Measurements from ENCODE around the gene CLASRP. TPM values are rescaled to one million over a fixed set of nuclear protein-coding genes. Genes with fewer than 3 reads are reported as not detected.

The CLASRP gene
- total RNA-seq, 2 donors from 2014 or later, result 40.2 to 64.9 TPM

DNA sequence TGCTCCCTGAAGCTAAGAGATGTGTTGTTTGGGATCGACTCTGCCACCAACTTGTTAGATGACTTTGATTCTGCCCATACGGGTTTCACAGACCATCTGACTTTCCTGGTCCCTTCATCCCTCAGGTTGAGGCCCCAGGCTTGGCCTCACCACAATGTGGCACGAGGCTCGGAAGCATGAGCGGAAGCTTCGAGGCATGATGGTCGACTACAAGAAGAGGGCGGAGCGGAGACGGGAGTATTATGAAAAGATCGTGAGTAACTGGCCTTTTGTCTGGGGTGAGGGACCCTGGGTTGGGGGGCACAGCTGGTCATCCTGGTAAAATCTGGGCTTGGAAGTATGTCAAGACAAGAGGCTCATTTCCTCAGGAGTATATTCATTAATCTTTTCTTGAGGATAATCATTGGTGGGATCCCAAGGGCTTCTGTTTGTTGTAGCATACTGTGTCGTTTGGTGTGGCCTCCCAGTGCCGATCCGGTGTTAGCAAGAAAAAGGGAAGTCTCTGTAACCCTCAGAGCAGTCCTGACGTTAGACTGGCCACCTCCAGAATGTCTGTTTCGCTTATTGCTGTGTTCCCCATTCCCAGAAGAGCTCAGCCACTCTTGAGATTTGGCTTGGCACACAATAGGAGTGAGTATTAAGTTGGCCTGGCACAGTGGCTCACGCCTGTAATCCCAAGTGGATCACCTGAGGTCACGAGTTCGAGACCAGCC is 1.4 kb downstream of the CLASRP start:
- Histone ChIP-seq H3K4me1 (peaks cover 39% of the 10 kb centered on the region), H3K27ac (peak overlapping the region in 3 of 4 donors; percentile 83 to 99 (median 98)), H3K36me3 (replicated peaks in 1 of 2; ENCODE audit: insufficient read depth in 1 of 2, low read depth in 2 of 2) (peaks cover 0 to 9% of the 10 kb centered on the region in 2 donors), H3K27me3 (no peaks in the 10 kb centered on the region), H3K4me3 (peak overlapping the region in 1 of 2 donors; percentile 83), H3K9me3 (no peaks in the 10 kb centered on the region)
- intact Hi-C loops (cut with DNase I), result no loop called here
- ATAC-seq, result no peak
- TF ChIP-seq POLR2A (IDR thresholded peaks at IDR 0.05), result peak in 1 of 3 donors; percentile 19
- TF ChIP-seq, protein P1, sequence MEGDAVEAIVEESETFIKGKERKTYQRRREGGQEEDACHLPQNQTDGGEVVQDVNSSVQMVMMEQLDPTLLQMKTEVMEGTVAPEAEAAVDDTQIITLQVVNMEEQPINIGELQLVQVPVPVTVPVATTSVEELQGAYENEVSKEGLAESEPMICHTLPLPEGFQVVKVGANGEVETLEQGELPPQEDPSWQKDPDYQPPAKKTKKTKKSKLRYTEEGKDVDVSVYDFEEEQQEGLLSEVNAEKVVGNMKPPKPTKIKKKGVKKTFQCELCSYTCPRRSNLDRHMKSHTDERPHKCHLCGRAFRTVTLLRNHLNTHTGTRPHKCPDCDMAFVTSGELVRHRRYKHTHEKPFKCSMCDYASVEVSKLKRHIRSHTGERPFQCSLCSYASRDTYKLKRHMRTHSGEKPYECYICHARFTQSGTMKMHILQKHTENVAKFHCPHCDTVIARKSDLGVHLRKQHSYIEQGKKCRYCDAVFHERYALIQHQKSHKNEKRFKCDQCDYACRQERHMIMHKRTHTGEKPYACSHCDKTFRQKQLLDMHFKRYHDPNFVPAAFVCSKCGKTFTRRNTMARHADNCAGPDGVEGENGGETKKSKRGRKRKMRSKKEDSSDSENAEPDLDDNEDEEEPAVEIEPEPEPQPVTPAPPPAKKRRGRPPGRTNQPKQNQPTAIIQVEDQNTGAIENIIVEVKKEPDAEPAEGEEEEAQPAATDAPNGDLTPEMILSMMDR (IDR thresholded peaks at IDR 0.05), result no peak
- 64 to 79% methylated on average over 19 of the region's 19 CpGs for WGBS, 2 donors
- peak in 1 of 4 donors; percentile 43 for DNase-seq

DNA sequence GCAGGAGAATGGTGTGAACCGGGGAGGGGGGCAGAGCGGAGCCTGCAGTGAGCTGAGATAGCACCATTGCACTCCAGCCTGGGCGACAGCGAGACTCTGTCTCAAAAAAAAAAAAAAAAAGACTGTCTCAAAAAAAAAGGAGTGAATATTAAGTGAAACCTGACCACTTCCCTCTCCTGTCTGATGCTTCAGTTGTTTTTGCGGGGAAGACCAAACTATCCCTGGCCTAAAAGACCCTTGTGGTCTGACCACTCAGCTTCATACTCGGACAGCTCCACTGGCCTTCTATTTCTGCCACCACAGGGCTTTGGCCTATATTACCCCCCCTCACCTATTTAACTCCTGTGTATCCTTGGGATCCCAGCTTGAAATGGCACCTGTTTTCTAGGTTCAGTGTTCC is 2.3 kb downstream of the CLASRP start:
- intact Hi-C loops (cut with DNase I), result no loop called here
- Histone ChIP-seq H3K36me3 (replicated peaks in 1 of 2; ENCODE audit: insufficient read depth in 1 of 2, low read depth in 2 of 2) (peaks cover 0 to 9% of the 10 kb centered on the region in 2 donors), H3K4me3 (no peak overlapping the region), H3K4me1 (peaks cover 48% of the 10 kb centered on the region), H3K27me3 (no peaks in the 10 kb centered on the region), H3K27ac (no peak overlapping the region), H3K9me3 (no peaks in the 10 kb centered on the region)
- TF ChIP-seq, protein P1 (IDR thresholded peaks at IDR 0.05), result no peak
- TF ChIP-seq POLR2A (IDR thresholded peaks at IDR 0.05), result no peak
- 71 to 90% methylated on average over 6 of the region's 6 CpGs for WGBS, 2 donors
- DNase-seq (no peak), ATAC-seq (no peak)

DNA sequence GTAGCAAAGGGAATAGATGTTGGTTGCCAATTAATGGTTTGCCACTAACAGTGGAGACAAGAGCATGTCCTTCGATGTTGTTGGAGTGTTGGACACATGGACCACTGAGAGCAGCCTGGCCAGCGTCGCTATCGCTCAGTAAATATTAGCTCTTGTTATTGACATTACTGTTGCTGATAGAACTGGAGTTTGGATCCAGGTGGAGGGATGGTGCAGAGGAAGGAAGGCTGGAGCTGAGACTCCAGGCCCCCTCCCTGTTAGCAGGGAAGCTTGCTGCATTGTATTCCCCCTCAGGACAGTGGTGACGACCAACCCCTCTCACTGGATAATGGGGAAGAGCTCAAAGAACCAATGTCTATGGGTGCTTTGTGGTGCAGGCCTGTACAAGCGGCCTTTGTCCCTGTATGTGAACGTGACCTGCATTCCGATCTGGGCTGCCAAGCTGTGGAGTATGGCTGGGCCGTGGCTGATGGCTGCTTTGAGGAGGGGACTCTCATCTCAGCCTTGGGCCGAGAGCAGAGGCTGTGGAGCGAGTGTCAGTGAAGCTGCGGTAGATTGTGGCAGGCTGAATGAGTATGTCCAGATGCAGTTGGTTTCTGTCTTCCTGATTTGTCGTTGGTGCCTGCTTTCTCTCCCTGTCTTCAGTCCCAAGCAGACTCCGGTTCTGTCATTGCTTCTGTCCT is 7.0 kb downstream of the CLASRP start:
- 37 to 47% methylated on average over 5 to 14 of the region's 14 CpGs for WGBS, 2 donors
- ATAC-seq (peak; percentile 72), DNase-seq (peak in 3 of 4 donors; percentile 35 to 61 (median 50))
- Histone ChIP-seq H3K36me3 (replicated peaks in 1 of 2; ENCODE audit: insufficient read depth in 1 of 2, low read depth in 2 of 2) (peaks cover 0 to 6% of the 10 kb centered on the region in 2 donors), H3K4me1 (peaks cover 66% of the 10 kb centered on the region), H3K27ac (peak overlapping the region in 2 of 4 donors; percentile 42 to 60), H3K27me3 (no peaks in the 10 kb centered on the region), H3K4me3 (no peak overlapping the region), H3K9me3 (no peaks in the 10 kb centered on the region)
- intact Hi-C loops (cut with DNase I), result no loop called here
- TF ChIP-seq, protein P1 (IDR thresholded peaks at IDR 0.05), result no peak
- no peak for TF ChIP-seq POLR2A (IDR thresholded peaks at IDR 0.05)

DNA sequence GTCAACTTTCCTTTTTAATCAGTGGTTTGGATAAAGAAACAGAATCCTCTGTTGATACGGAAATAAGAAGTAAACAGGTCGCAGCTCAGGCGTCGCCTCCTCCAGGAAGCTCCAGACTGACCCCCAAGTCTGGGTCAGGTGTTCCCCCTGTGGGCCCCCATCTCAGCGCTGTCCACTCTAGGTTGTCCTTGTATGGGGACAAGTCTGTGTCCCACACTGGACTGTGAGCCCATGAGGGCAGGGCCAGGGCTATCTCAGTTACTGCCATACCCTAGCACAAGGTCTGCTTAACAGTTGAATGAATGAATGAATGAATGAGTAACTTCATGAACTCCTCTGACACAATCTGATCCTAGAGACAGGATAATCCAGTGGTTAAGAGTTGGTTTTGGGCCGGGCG is 7.5 kb downstream of the CLASRP start:
- 64 to 72% methylated on average over 4 to 7 of the region's 7 CpGs for WGBS, 2 donors
- Histone ChIP-seq H3K4me1 (peaks cover 61% of the 10 kb centered on the region), H3K27ac (peak overlapping the region in 1 of 4 donors; percentile 42), H3K36me3 (replicated peaks in 1 of 2; ENCODE audit: insufficient read depth in 1 of 2, low read depth in 2 of 2) (peaks cover 0 to 6% of the 10 kb centered on the region in 2 donors), H3K4me3 (no peak overlapping the region), H3K27me3 (no peaks in the 10 kb centered on the region), H3K9me3 (no peaks in the 10 kb centered on the region)
- no peak for DNase-seq
- no peak for ATAC-seq
- intact Hi-C loops (cut with DNase I), result no loop called here
- TF ChIP-seq POLR2A (IDR thresholded peaks at IDR 0.05), result no peak
- TF ChIP-seq, protein P1 (IDR thresholded peaks at IDR 0.05), result no peak
